Hepatocyte (in vitro differentiated cells): ENCODE data around the gene IGFBP1. TPM values are rescaled to one million over a fixed set of nuclear protein-coding genes. Genes with fewer than 3 reads are reported as not detected.

ENCODE experiments used
- DNase-seq: peaks from one replicate; pipeline ENCODE4 v3.0.0-alpha.2; 2016; ENCODE audit warnings: low spot score
- H2AFZ ChIP-seq: fragments of 200-600 bp; sonication (generic); 2 replicates; pipeline ENCODE4 v1.6.0; 2016; ENCODE audit warnings: antibody characterized with exemption, mild to moderate bottlenecking
- H3K27ac ChIP-seq: fragments of 200-600 bp; sonication (generic); 2 replicates; pipeline ENCODE4 v1.5.1; 2016; ENCODE audit warnings: mild to moderate bottlenecking
- H3K27me3 ChIP-seq: fragments of 200-600 bp; sonication (generic); 2 replicates; pipeline ENCODE4 v1.6.1; 2016
- H3K36me3 ChIP-seq: fragments of 200-600 bp; sonication (generic); replicated peaks from 2 replicates; pipeline ENCODE4 v1.5.1; 2016; ENCODE audit warnings: low read depth; ENCODE audit not compliant: insufficient read depth
- H3K4me1 ChIP-seq: fragments of 200-600 bp; sonication (generic); 2 replicates; pipeline ENCODE4 v1.5.1; 2016; ENCODE audit warnings: mild to moderate bottlenecking, moderate library complexity; ENCODE audit not compliant: insufficient read depth
- H3K4me2 ChIP-seq: fragments of 200-600 bp; sonication (generic); 2 replicates; pipeline ENCODE4 v1.6.0; 2016
- H3K4me3 ChIP-seq: fragments of 200-600 bp; sonication (generic); 2 replicates; pipeline ENCODE4 v1.5.1; 2016; ENCODE audit warnings: mild to moderate bottlenecking
- H3K79me2 ChIP-seq: fragments of 200-600 bp; sonication (generic); 2 replicates; pipeline ENCODE4 v1.6.0; 2017; ENCODE audit warnings: mild to moderate bottlenecking
- H3K9me2 ChIP-seq: fragments of 200-600 bp; sonication (generic); replicated peaks from 2 replicates; pipeline ENCODE4 v1.6.0; 2017; ENCODE audit warnings: mild to moderate bottlenecking; ENCODE audit not compliant: insufficient read depth
- H3K9me3 ChIP-seq: fragments of 200-600 bp; sonication (generic); 2 replicates; pipeline ENCODE4 v1.5.1; 2016; ENCODE audit warnings: low read depth, mild to moderate bottlenecking
- H4K20me1 ChIP-seq: fragments of 200-600 bp; sonication (generic); 2 replicates; pipeline ENCODE4 v1.6.0; 2016; ENCODE audit warnings: mild to moderate bottlenecking; ENCODE audit not compliant: insufficient read depth, poor library complexity, severe bottlenecking
- CTCF ChIP-seq: fragments of 200-600 bp; sonication (generic); IDR thresholded peaks from 2 replicates; pipeline ENCODE4 v1.5.1; 2016; ENCODE audit warnings: antibody characterized with exemption, mild to moderate bottlenecking; ENCODE audit not compliant: poor library complexity
- EZH2 ChIP-seq: fragments of 200-600 bp; sonication (generic); IDR thresholded peaks from 2 replicates; pipeline ENCODE4 v1.6.1; 2016; ENCODE audit warnings: antibody characterized with exemption, mild to moderate bottlenecking, borderline replicate concordance
- EZH2phosphoT487 ChIP-seq: fragments of 200-600 bp; sonication (generic); IDR thresholded peaks from one replicate; pipeline ENCODE4 v1.6.1; 2018; ENCODE audit warnings: antibody characterized with exemption, mild to moderate bottlenecking, low read depth, moderate library complexity; ENCODE audit not compliant: unreplicated experiment, severe bottlenecking
- WGBS: methylation state at CpG from one replicate; pipeline ENCODE4 v1.1.6; 2016; ENCODE audit warnings: low lambda C conversion rate; ENCODE audit errors: missing lambda C conversion rate; 5-methylcytosine and 5-hydroxymethylcytosine counted together
- polyA plus RNA-seq: library from polyadenylated mRNA; unstranded; fragments of >200 nt; fragmentation: Nextera tagmentation; extraction: Ambion mirVana; gene quantifications from 2 replicates; pipeline ENCODE4 v1.2.1, GENCODE V29; 2016
- total RNA-seq: library from RNA; depleted of rRNA; stranded (reverse); fragments of >200 nt; gene quantifications from 2 replicates; pipeline ENCODE4 v1.2.3, GENCODE V29; 2014

The IGFBP1 gene
- total and polyA plus RNA-seq, 2 experiments from 2014 or later: 20.4 to 26.3 TPM

- Histone ChIP-seq H3K27me3 (peaks cover 14% of the 10 kb centered on the region), H4K20me1 (no peaks in the 10 kb centered on the region), H3K36me3 (no peaks in the 10 kb centered on the region), H3K4me3 (no peak overlapping the region), H3K79me2 (no peaks in the 10 kb centered on the region), H3K4me1 (no peaks in the 10 kb centered on the region), H2AFZ (no peak overlapping the region), H3K27ac (peak overlapping the region; percentile 51), H3K9me3 (no peaks in the 10 kb centered on the region), H3K9me2 (no peaks in the 10 kb centered on the region), H3K4me2 (no peak overlapping the region)
- TF ChIP-seq EZH2 (no peak), CTCF (no peak), EZH2phosphoT487 (no peak)
- no peak for DNase-seq
- WGBS: 64% methylated on average over 5 of the region's 5 CpGs
Observed at GRCh38 chr7:45882465-45882810, 5.8 kb upstream of the IGFBP1 start.

DNA sequence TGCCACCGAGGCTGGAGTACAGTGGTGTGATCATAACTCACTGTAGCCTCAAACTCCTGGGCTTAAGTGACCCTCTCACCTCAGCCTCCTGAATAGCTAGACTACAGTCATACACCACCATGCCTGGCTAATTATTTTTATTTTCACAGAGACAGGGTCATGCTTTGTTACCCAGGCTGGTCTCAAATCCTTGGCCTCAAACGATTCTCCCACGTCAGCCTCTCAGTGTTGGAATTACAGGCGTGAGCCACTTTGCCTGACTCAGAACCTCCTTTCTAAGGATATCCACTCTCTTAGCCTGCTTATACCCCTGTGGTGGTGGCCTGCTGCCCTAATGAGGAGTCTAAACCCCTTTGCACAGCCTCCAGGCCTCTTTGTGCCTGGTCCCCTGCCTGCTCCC lies 4.2 kb upstream of the IGFBP1 start:
- peaks cover 14% of the 10 kb centered on the region for H3K4me1 ChIP-seq
- H3K9me3 ChIP-seq: no peaks in the 10 kb centered on the region
- H3K4me3 ChIP-seq: no peak overlapping the region
- TF ChIP-seq EZH2phosphoT487: no peak
- no peak for TF ChIP-seq CTCF
- no peak for TF ChIP-seq EZH2
- H3K79me2 ChIP-seq: no peaks in the 10 kb centered on the region
- no peaks in the 10 kb centered on the region for H4K20me1 ChIP-seq
- WGBS: 95% methylated on average over 4 of the region's 4 CpGs
- peaks cover 26% of the 10 kb centered on the region for H3K27me3 ChIP-seq
- no peaks in the 10 kb centered on the region for H3K9me2 ChIP-seq
- no peak overlapping the region for H2AFZ ChIP-seq
- H3K4me2 ChIP-seq: no peak overlapping the region
- H3K27ac ChIP-seq: no peak overlapping the region
- H3K36me3 ChIP-seq: no peaks in the 10 kb centered on the region
- no peak for DNase-seq

GRCh38 chr7:45885264-45885882 lies 2.9 kb upstream of the IGFBP1 start:
- TF ChIP-seq CTCF (no peak), EZH2phosphoT487 (no peak), EZH2 (no peak)
- Histone ChIP-seq H3K27me3 (peaks cover 38% of the 10 kb centered on the region), H4K20me1 (no peaks in the 10 kb centered on the region), H3K4me3 (no peak overlapping the region), H3K9me2 (no peaks in the 10 kb centered on the region), H3K79me2 (no peaks in the 10 kb centered on the region), H3K9me3 (no peaks in the 10 kb centered on the region), H3K4me1 (peaks cover 17% of the 10 kb centered on the region), H3K27ac (no peak overlapping the region), H2AFZ (no peak overlapping the region), H3K4me2 (no peak overlapping the region), H3K36me3 (no peaks in the 10 kb centered on the region)
- DNase-seq: no peak
- 78% methylated on average over 7 of the region's 7 CpGs for WGBS
